Thyroid gland (tissue), 4 donors: ENCODE measurements around the gene ARL16.

Experiments used
- CTCF ChIP-seq, 6 experiments: fragments of 200-600 bp in 3 of 6; fragments of 450-650 bp in 3 of 6; sonication (generic) in 3 of 6; IDR thresholded peaks; one replicate each; pipeline ENCODE4 v1.5.1; 2016 to 2019; ENCODE audit warnings: antibody characterized with exemption in 6 of 6, mild to moderate bottlenecking in 2 of 6, inconsistent platforms in 1 of 6, moderate library complexity in 1 of 6
- POLR2A ChIP-seq, 2 donors: fragments of 450-650 bp; IDR thresholded peaks; one replicate each; pipeline ENCODE4 v1.6.1; 2017; ENCODE audit warnings: antibody characterized with exemption in 2 of 2, mild to moderate bottlenecking in 2 of 2, moderate library complexity in 1 of 2

- TF ChIP-seq CTCF (IDR thresholded peaks at IDR 0.05) (no peak), POLR2A (IDR thresholded peaks at IDR 0.05) (no peak)
Measured at GRCh38 chr17:81656118-81656743, 27.4 kb downstream of the ARL16 start, which contains the start of gene PDE6G.
